Measurements from ENCODE around the gene PHKA1.
A peak's percentile ranks its signal among the peaks of the same experiment; 100 is the strongest.

- no peak for TF ChIP-seq POLR2A (IDR thresholded peaks at IDR 0.05; ENCODE audit: borderline replicate concordance, extremely low read depth, insufficient read depth, insufficient read length)
- TF ChIP-seq CTCF (IDR thresholded peaks at IDR 0.05 in 2 of 3, conservative IDR thresholded peaks at IDR 0.05 in 1 of 3; ENCODE audit: borderline replicate concordance in 1 of 3, insufficient read depth in 1 of 3, low read depth in 2 of 3, low read length in 2 of 3), result no peak
- no peak for TF ChIP-seq EZH2 (IDR thresholded peaks at IDR 0.05)
- TF ChIP-seq SRF (IDR thresholded peaks at IDR 0.05; ENCODE audit: low read depth), result peak; percentile 42; the same call in 1 of the 2 replicates
- TF ChIP-seq RAD21 (IDR thresholded peaks at IDR 0.05; ENCODE audit: low read depth), result no peak
Observed at GRCh38 chrX:72572248-72573157, 141.6 kb downstream of the PHKA1 start, which contains the start of gene HDAC8.
